Stimulated activated CD4-positive, alpha-beta T cell treated with anti-CD3 and anti-CD28 coated beads, Interleukin-4, amount 100 ng/mL, for 1 hour (primary cell): Measurements from ENCODE around the gene CACNB4.
"Not testable (repeated sequence)": the region's sequence is repeated elsewhere in the genome, so short reads cannot be mapped to it uniquely, and the experiment has no call there.

ENCODE experiments used
- DNase-seq: peaks from one replicate; pipeline ENCODE4 v3.0.0-alpha.2; 2020

Gene CACNB4

GRCh38 chr2:152049541-152049940, 49.3 kb downstream of the CACNB4 start:
- DNase-seq, result no peak

- DNase-seq, result no peak
Measured at GRCh38 chr2:152047824-152048471, 50.9 kb downstream of the CACNB4 start.

GRCh38 chr2:152046940-152047339, 51.9 kb downstream of the CACNB4 start:
- no peak for DNase-seq

- no peak for DNase-seq
Measured at GRCh38 chr2:152042636-152043615, 55.9 kb downstream of the CACNB4 start.

- DNase-seq, result no peak
Measured at GRCh38 chr2:152038441-152038958, 60.3 kb downstream of the CACNB4 start.

GRCh38 chr2:152037743-152038435, 61.0 kb downstream of the CACNB4 start:
- no peak for DNase-seq

GRCh38 chr2:152036611-152037469, 62.0 kb downstream of the CACNB4 start:
- peak; percentile 42 for DNase-seq

- no peak for DNase-seq
Measured at GRCh38 chr2:152034257-152034801, 64.5 kb downstream of the CACNB4 start.

- no peak for DNase-seq
Measured at GRCh38 chr2:152033011-152033925, 65.6 kb downstream of the CACNB4 start.

- DNase-seq, result no peak
Measured at GRCh38 chr2:152031747-152032306, 67.0 kb downstream of the CACNB4 start.

GRCh38 chr2:152030596-152031328, 68.1 kb downstream of the CACNB4 start:
- DNase-seq, result not testable (repeated sequence)

- DNase-seq, result no peak
Measured at GRCh38 chr2:152028182-152028862, 70.5 kb downstream of the CACNB4 start.

GRCh38 chr2:152025678-152026287, 73.1 kb downstream of the CACNB4 start:
- DNase-seq, result peak; percentile 82

GRCh38 chr2:152024477-152024876, 74.4 kb downstream of the CACNB4 start:
- no peak for DNase-seq

- no peak for DNase-seq
Measured at GRCh38 chr2:152022090-152022489, 76.8 kb downstream of the CACNB4 start.

- not testable (repeated sequence) for DNase-seq
Measured at GRCh38 chr2:152021001-152021400, 77.8 kb downstream of the CACNB4 start.

GRCh38 chr2:152019732-152020131, 79.1 kb downstream of the CACNB4 start:
- DNase-seq, result no peak
